IMR-90 (cell line): ENCODE data around the gene CRB1. TPM values are rescaled to one million over a fixed set of nuclear protein-coding genes. Genes with fewer than 3 reads are reported as not detected.

ENCODE experiments used
- ATAC-seq: fragments of 200-7000 bp; cut with Tn5 transposase; 2 replicates; pipeline ENCODE4 v1.9.1; 2020; ENCODE audit warnings: low read depth, mild to moderate bottlenecking, moderate library complexity
- BruUV-seq: library from RNA; stranded (reverse); fragments of 400-500 nt; replicated peaks from 2 replicates; lab custom pipeline; 2021; lab: Mats Ljungman, UMichigan
- CTCF ChIA-PET: fragments of 300-600 bp; formaldehyde crosslinking; extraction: SDS; loops from one replicate; lab custom pipeline; 2021; ENCODE audit warnings: antibody characterized with exemption; lab: Yijun Ruan, JAX
- POLR2A ChIA-PET: fragments of 300-600 bp; sonication (Branson Sonifier 250); formaldehyde crosslinking; loops from one replicate; lab custom pipeline; 2022; ENCODE audit warnings: antibody characterized with exemption; ENCODE audit not compliant: unreplicated experiment; lab: Charles Lee
- DNase-seq: peaks from one replicate; pipeline ENCODE4 v3.0.0; 2013
- H2AFZ ChIP-seq: replicated peaks from 2 replicates; pipeline ENCODE3; 2013; ENCODE audit warnings: low read length, mild to moderate bottlenecking; ENCODE audit not compliant: poor library complexity
- H2AK5ac ChIP-seq: 2 replicates; pipeline ENCODE4 v1.6.1; 2013; ENCODE audit warnings: low read depth, low read length, inconsistent platforms
- H2AK9ac ChIP-seq: replicated peaks from 2 replicates; pipeline ENCODE3; 2013; ENCODE audit warnings: mild to moderate bottlenecking, low read depth, low read length, moderate library complexity; ENCODE audit not compliant: poor library complexity
- H2BK120ac ChIP-seq: 2 replicates; pipeline ENCODE4 v1.6.1; 2013; ENCODE audit warnings: low read depth, low read length, inconsistent platforms
- H2BK15ac ChIP-seq: 3 replicates; pipeline ENCODE4 v1.6.1; 2013; ENCODE audit warnings: low read depth, low read length, inconsistent platforms
- H2BK20ac ChIP-seq: 2 replicates; pipeline ENCODE4 v1.6.1; 2013; ENCODE audit warnings: low read depth, mild to moderate bottlenecking, inconsistent platforms, low read length, moderate library complexity
- H2BK5ac ChIP-seq: 2 replicates; pipeline ENCODE4 v1.6.1; 2013; ENCODE audit warnings: mild to moderate bottlenecking, low read depth, low read length, inconsistent platforms; ENCODE audit not compliant: poor library complexity, severe bottlenecking
- H3K14ac ChIP-seq: replicated peaks from 2 replicates; pipeline ENCODE4 v1.6.1; 2013; ENCODE audit warnings: low read depth, low read length, inconsistent platforms
- H3K18ac ChIP-seq: 2 replicates; pipeline ENCODE4 v1.6.1; 2013; ENCODE audit warnings: low read depth, low read length, control low read depth
- H3K23ac ChIP-seq: 2 replicates; pipeline ENCODE4 v1.6.1; 2013; ENCODE audit warnings: low read depth, low read length, inconsistent platforms
- H3K27ac ChIP-seq: 2 replicates; pipeline ENCODE4 v1.5.1; 2013; ENCODE audit warnings: mild to moderate bottlenecking, control low read depth, low read length; ENCODE audit not compliant: insufficient read depth
- H3K27me3 ChIP-seq: 2 replicates; pipeline ENCODE4 v1.6.1; 2013; ENCODE audit warnings: low read length; ENCODE audit not compliant: control insufficient read depth, insufficient read depth
- H3K36me3 ChIP-seq: 2 replicates; pipeline ENCODE4 v1.6.1; 2013; ENCODE audit warnings: low read length, mixed read lengths; ENCODE audit not compliant: control insufficient read depth, insufficient read depth
- H3K4ac ChIP-seq: 2 replicates; pipeline ENCODE4 v1.6.1; 2013; ENCODE audit warnings: low read depth, low read length, inconsistent platforms
- H3K4me1 ChIP-seq: 2 replicates; pipeline ENCODE4 v1.6.1; 2013; ENCODE audit warnings: low read length, mixed read lengths; ENCODE audit not compliant: control insufficient read depth, insufficient read depth
- H3K4me2 ChIP-seq: 2 replicates; pipeline ENCODE4 v1.6.1; 2013; ENCODE audit warnings: low read depth, mild to moderate bottlenecking, control low read depth, low read length, moderate library complexity
- H3K4me3 ChIP-seq: 2 replicates; pipeline ENCODE4 v1.5.1; 2013; ENCODE audit warnings: low read depth, mild to moderate bottlenecking, control low read depth, low read length, moderate library complexity; ENCODE audit not compliant: insufficient read depth
- H3K56ac ChIP-seq: 2 replicates; pipeline ENCODE4 v1.6.1; 2013; ENCODE audit warnings: low read length, inconsistent platforms; ENCODE audit not compliant: insufficient read depth; ENCODE audit errors: extremely low read depth
- H3K79me1 ChIP-seq, 2 experiments: 2 replicates each; pipeline ENCODE4 v1.6.1; 2013; ENCODE audit warnings: low read length in 2 of 2, inconsistent platforms in 1 of 2, low read depth in 1 of 2
- H3K9ac ChIP-seq: 2 replicates; pipeline ENCODE4 v1.6.1; 2013; ENCODE audit warnings: low read depth, low read length, control low read depth
- H3K9me1 ChIP-seq: 2 replicates; pipeline ENCODE4 v1.6.1; 2013; ENCODE audit warnings: low read length, inconsistent platforms; ENCODE audit not compliant: insufficient read depth
- H3K9me3 ChIP-seq: 2 replicates; pipeline ENCODE4 v1.6.1; 2013; ENCODE audit warnings: low read length; ENCODE audit not compliant: control insufficient read depth, insufficient read depth
- H4K20me1 ChIP-seq: 2 replicates; pipeline ENCODE4 v1.6.1; 2013; ENCODE audit warnings: low read length, inconsistent platforms; ENCODE audit not compliant: insufficient read depth
- H4K5ac ChIP-seq: 2 replicates; pipeline ENCODE4 v1.6.1; 2013; ENCODE audit warnings: mild to moderate bottlenecking, low read depth, low read length, control low read depth
- H4K8ac ChIP-seq, 2 experiments: 2 replicates each; pipeline ENCODE4 v1.6.1; 2013; ENCODE audit warnings: low read depth in 2 of 2, low read length in 2 of 2, control low read depth in 1 of 2, inconsistent platforms in 1 of 2
- H4K91ac ChIP-seq: 2 replicates; pipeline ENCODE4 v1.6.1; 2013; ENCODE audit warnings: low read depth, low read length, inconsistent platforms; ENCODE audit not compliant: insufficient read depth
- BHLHE40 ChIP-seq: fragments of 150-350 bp; IDR thresholded peaks from 2 replicates; pipeline ENCODE4 v1.6.1; 2016; ENCODE audit warnings: mild to moderate bottlenecking, low read depth, low read length
- CEBPB ChIP-seq: IDR thresholded peaks from 2 replicates; pipeline ENCODE4 v1.6.1; 2012; ENCODE audit warnings: low read depth, low read length, improper control_type of control experiment
- CHD1 ChIP-seq: IDR thresholded peaks from 2 replicates; pipeline ENCODE4 v1.6.1; 2012; ENCODE audit warnings: low read depth, low read length, improper control_type of control experiment
- FOS ChIP-seq: fragments of 150-350 bp; IDR thresholded peaks from 2 replicates; pipeline ENCODE4 v1.6.1; 2016; ENCODE audit warnings: low read depth, low read length
- MAFK ChIP-seq: IDR thresholded peaks from 2 replicates; pipeline ENCODE4 v1.6.1; 2012; ENCODE audit warnings: low read depth, low read length, improper control_type of control experiment
- MAZ ChIP-seq: IDR thresholded peaks from 2 replicates; pipeline ENCODE4 v1.6.1; 2012; ENCODE audit warnings: low read depth, mild to moderate bottlenecking, low read length, improper control_type of control experiment, moderate library complexity, borderline replicate concordance
- MXI1 ChIP-seq: IDR thresholded peaks from 2 replicates; pipeline ENCODE4 v1.6.1; 2012; ENCODE audit warnings: low read depth, mild to moderate bottlenecking, low read length, moderate library complexity, borderline replicate concordance
- NFE2L2 ChIP-seq: fragments of 150-350 bp; IDR thresholded peaks from 2 replicates; pipeline ENCODE4 v1.6.1; 2016; ENCODE audit warnings: low read depth, mild to moderate bottlenecking, low read length
- POLR2A ChIP-seq: IDR thresholded peaks from 2 replicates; pipeline ENCODE4 v1.6.1; 2012; ENCODE audit warnings: mild to moderate bottlenecking, low read depth, low read length
- RAD21 ChIP-seq: IDR thresholded peaks from 2 replicates; pipeline ENCODE4 v1.6.1; 2012; ENCODE audit warnings: low read length, improper control_type of control experiment
- RCOR1 ChIP-seq: IDR thresholded peaks from 2 replicates; pipeline ENCODE4 v1.6.1; 2012; ENCODE audit warnings: mild to moderate bottlenecking, low read length, improper control_type of control experiment; ENCODE audit not compliant: insufficient replicate concordance
- RFX5 ChIP-seq: IDR thresholded peaks from 2 replicates; pipeline ENCODE4 v1.8.0; 2012; ENCODE audit warnings: low read depth, mild to moderate bottlenecking, low read length, moderate library complexity
- SMC3 ChIP-seq: fragments of 150-350 bp; IDR thresholded peaks from 2 replicates; pipeline ENCODE4 v1.6.1; 2016; ENCODE audit warnings: low read depth, mild to moderate bottlenecking, antibody characterized with exemption, low read length, moderate library complexity
- WGBS, 2 experiments: methylation state at CpG; one replicate each; pipeline versions ENCODE4 v1.1.5 to v1.1.7; 2013; ENCODE audit warnings: missing lambda C conversion rate in 2 of 2; ENCODE audit not compliant: insufficient read length in 1 of 2; ENCODE audit errors: extremely low coverage in 2 of 2; 5-methylcytosine and 5-hydroxymethylcytosine counted together
- dilution Hi-C: fragments of 300-500 bp; cut with HindIII; formaldehyde crosslinking; loops from one replicate; pipeline ENCODE4 v1.14.3; 2018; ENCODE audit warnings: low sequenced_read_pairs; ENCODE audit not compliant: unreplicated experiment
- in situ Hi-C: fragments of 300-500 bp; cut with MboI; formaldehyde crosslinking; loops from 3 replicates; pipeline ENCODE4 v1.14.3; 2019; ENCODE audit warnings: low sequenced_read_pairs, inconsistent platforms, mixed read lengths
- intact Hi-C: fragments of 100-400 bp; cut with micrococcal nuclease; formaldehyde crosslinking; loops from 2 replicates; pipeline ENCODE4 v1.10.0; 2022
- polyA plus RNA-seq, 3 experiments: library from polyadenylated mRNA; depleted of rRNA; stranded (reverse); fragments of >200 nt; gene quantifications; 2 replicates each; pipeline ENCODE4 v1.2.3, GENCODE V29; 2012; ENCODE audit warnings: low replicate concordance in 1 of 3
- total RNA-seq: library from RNA; depleted of rRNA; stranded (reverse); fragments of >200 nt; gene quantifications from 2 replicates; pipeline ENCODE4 v1.2.3, GENCODE V29; 2012
- TF ChIP-seq, protein P1 (sequence below): fragments of 150-350 bp; IDR thresholded peaks from 2 replicates; pipeline ENCODE4 v1.6.1; 2017; ENCODE audit warnings: mild to moderate bottlenecking, antibody characterized with exemption, low read length, low read depth
- TF ChIP-seq, protein P2 (sequence below): fragments of 150-350 bp; IDR thresholded peaks from 2 replicates; pipeline ENCODE4 v1.6.1; 2016; ENCODE audit warnings: low read depth, mild to moderate bottlenecking, low read length, moderate library complexity, borderline replicate concordance
- TF ChIP-seq, protein P3 (sequence below): conservative IDR thresholded peaks from 2 replicates; pipeline ENCODE4 v1.5.1; 2012; ENCODE audit warnings: mild to moderate bottlenecking, low read depth, low read length, improper control_type of control experiment

The CRB1 gene
- total and polyA plus RNA-seq, 2 of the 4 experiments (the other 2 are of a cell fraction), result not detected

DNA sequence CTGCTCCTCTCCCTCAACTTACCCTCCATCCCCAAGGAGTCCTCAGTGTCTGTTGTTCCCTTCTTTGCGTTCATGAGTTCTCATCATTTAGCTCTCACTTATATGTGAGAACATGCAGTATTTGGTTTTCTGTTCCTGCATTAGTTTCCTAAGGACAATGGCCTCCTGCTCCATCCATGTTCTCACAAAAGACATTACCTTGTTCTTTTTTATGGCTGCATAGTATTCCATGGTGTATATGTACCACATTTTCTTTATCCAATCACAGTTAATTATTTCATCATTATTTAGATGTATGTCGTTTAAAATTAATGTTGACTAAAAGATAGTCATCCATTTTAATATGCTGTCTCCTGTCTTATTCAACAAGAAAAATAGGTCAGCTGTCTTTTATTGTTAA, 134.1 kb downstream of the CRB1 start:
- no peak overlapping the region for H3K23ac ChIP-seq
- no peak overlapping the region for H2AK9ac ChIP-seq
- no peaks in the 10 kb centered on the region; the same call in 1 of the 2 replicates for H3K27me3 ChIP-seq
- H3K14ac ChIP-seq, result no peak overlapping the region
- H3K4me3 ChIP-seq, result no peak overlapping the region
- ATAC-seq (no peak), DNase-seq (no peak)
- H3K79me1 ChIP-seq, result no peaks in the 10 kb centered on the region
- no peak overlapping the region for H3K27ac ChIP-seq
- no peak overlapping the region for H4K8ac ChIP-seq
- no peak overlapping the region for H3K4ac ChIP-seq
- no peak overlapping the region for H2BK20ac ChIP-seq
- H2BK5ac ChIP-seq, result no peak overlapping the region
- no peak overlapping the region for H2BK120ac ChIP-seq
- no peak overlapping the region for H2AK5ac ChIP-seq
- no CpG with 5 or more reads among the region's 2 CpGs for WGBS, 2 experiments
- TF ChIP-seq NFE2L2 (no peak), CHD1 (no peak), CEBPB (no peak), MAFK (no peak), POLR2A (no peak), MAZ (no peak), MXI1 (no peak), RFX5 (no peak), FOS (no peak), BHLHE40 (no peak), SMC3 (no peak), RCOR1 (no peak), RAD21 (no peak)
- TF ChIP-seq, protein P1, sequence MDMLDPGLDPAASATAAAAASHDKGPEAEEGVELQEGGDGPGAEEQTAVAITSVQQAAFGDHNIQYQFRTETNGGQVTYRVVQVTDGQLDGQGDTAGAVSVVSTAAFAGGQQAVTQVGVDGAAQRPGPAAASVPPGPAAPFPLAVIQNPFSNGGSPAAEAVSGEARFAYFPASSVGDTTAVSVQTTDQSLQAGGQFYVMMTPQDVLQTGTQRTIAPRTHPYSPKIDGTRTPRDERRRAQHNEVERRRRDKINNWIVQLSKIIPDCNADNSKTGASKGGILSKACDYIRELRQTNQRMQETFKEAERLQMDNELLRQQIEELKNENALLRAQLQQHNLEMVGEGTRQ, result no peak
- TF ChIP-seq, protein P2, sequence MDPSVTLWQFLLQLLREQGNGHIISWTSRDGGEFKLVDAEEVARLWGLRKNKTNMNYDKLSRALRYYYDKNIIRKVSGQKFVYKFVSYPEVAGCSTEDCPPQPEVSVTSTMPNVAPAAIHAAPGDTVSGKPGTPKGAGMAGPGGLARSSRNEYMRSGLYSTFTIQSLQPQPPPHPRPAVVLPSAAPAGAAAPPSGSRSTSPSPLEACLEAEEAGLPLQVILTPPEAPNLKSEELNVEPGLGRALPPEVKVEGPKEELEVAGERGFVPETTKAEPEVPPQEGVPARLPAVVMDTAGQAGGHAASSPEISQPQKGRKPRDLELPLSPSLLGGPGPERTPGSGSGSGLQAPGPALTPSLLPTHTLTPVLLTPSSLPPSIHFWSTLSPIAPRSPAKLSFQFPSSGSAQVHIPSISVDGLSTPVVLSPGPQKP, result no peak
- TF ChIP-seq, protein P3, sequence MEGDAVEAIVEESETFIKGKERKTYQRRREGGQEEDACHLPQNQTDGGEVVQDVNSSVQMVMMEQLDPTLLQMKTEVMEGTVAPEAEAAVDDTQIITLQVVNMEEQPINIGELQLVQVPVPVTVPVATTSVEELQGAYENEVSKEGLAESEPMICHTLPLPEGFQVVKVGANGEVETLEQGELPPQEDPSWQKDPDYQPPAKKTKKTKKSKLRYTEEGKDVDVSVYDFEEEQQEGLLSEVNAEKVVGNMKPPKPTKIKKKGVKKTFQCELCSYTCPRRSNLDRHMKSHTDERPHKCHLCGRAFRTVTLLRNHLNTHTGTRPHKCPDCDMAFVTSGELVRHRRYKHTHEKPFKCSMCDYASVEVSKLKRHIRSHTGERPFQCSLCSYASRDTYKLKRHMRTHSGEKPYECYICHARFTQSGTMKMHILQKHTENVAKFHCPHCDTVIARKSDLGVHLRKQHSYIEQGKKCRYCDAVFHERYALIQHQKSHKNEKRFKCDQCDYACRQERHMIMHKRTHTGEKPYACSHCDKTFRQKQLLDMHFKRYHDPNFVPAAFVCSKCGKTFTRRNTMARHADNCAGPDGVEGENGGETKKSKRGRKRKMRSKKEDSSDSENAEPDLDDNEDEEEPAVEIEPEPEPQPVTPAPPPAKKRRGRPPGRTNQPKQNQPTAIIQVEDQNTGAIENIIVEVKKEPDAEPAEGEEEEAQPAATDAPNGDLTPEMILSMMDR, result no peak
- H4K91ac ChIP-seq, result no peak overlapping the region
- H4K5ac ChIP-seq, result no peak overlapping the region
- dilution Hi-C loops, result no loop called here
- H3K18ac ChIP-seq, result no peak overlapping the region
- no TSS peak for BruUV-seq
- H3K9ac ChIP-seq, result no peak overlapping the region
- intact Hi-C loops, result loop anchor here (10.0 kb wide), 1 partner anchor 513 kb away; the partner anchor contains the start of gene LHX9
- no peaks in the 10 kb centered on the region for H3K9me1 ChIP-seq
- no peak overlapping the region for H2BK15ac ChIP-seq
- ChIA-PET POLR2A (no interaction called here), CTCF (no interaction called here)
- no peak overlapping the region for H3K4me2 ChIP-seq
- H4K20me1 ChIP-seq, result no peaks in the 10 kb centered on the region
- no peak overlapping the region for H2AFZ ChIP-seq
- no peaks in the 10 kb centered on the region for H3K9me3 ChIP-seq
- H3K56ac ChIP-seq, result no peak overlapping the region
- in situ Hi-C loops, result no loop called here
- H3K36me3 ChIP-seq, result no peaks in the 10 kb centered on the region
- H3K4me1 ChIP-seq, result no peaks in the 10 kb centered on the region
